K562 (cell line): ENCODE results near the gene PRR29. TPM values are rescaled to one million over a fixed set of nuclear protein-coding genes. Genes with fewer than 3 reads are reported as not detected.

Experiments
- ATAC-seq: fragments of 200-7000 bp; cut with Tn5 transposase; 3 replicates; pipeline ENCODE4 v1.9.1; 2020; ENCODE audit warnings: moderate library complexity
- BruUV-seq: library from RNA; stranded (reverse); fragments of 400-500 nt; replicated peaks from 2 replicates; lab custom pipeline; 2021; lab: Mats Ljungman, UMichigan
- CTCF ChIA-PET: fragments of 300-600 bp; formaldehyde crosslinking; extraction: SDS; loops from one replicate; lab custom pipeline; 2021; ENCODE audit warnings: low intra/inter-chr PET ratio; lab: Yijun Ruan, JAX
- POLR2A ChIA-PET: fragments of 300-600, 350-650 bp; sonication (Branson Sonifier 250); formaldehyde crosslinking; extraction: SDS; loops from one replicate; lab custom pipeline; 2021; ENCODE audit warnings: antibody characterized with exemption, inconsistent platforms; lab: Yijun Ruan, JAX
- DNase-seq, 4 experiments: peaks; one replicate each; pipeline versions ENCODE4 v3.0.0 to v3.0.0-alpha.2; 2011 to 2018; ENCODE audit warnings: low spot score in 3 of 4, mixed read lengths in 3 of 4; ENCODE audit errors: extremely low read depth in 1 of 4
- FAIRE-seq: peaks from 2 replicates; lab custom pipeline; 2011; peaks lifted over from hg19 to GRCh38; lab: Jason Lieb, UNC
- H2AFZ ChIP-seq: 2 replicates; pipeline ENCODE4 v1.6.0; 2011; ENCODE audit warnings: low read depth, low read length, control low read depth, inconsistent platforms
- H3K27ac ChIP-seq: fragments of 200-600 bp; 3 replicates; pipeline ENCODE4 v1.8.0; 2011; ENCODE audit warnings: low read depth, mild to moderate bottlenecking, control low read depth, inconsistent platforms, low read length, moderate library complexity, mixed read lengths; ENCODE audit errors: extremely low read depth
- H3K27me3 ChIP-seq, 2 experiments: fragments of 300-600 bp in 1 of 2; 2 replicates in 1 of 2; 3 replicates in 1 of 2; pipeline versions ENCODE4 v1.6.0 to v1.8.0; 2011; ENCODE audit warnings: inconsistent platforms in 2 of 2, low read length in 2 of 2, mild to moderate bottlenecking in 1 of 2, mixed read lengths in 1 of 2, moderate library complexity in 1 of 2; ENCODE audit not compliant: control insufficient read depth in 2 of 2, insufficient read depth in 2 of 2
- H3K36me3 ChIP-seq: fragments of 300-600 bp; 3 replicates; pipeline ENCODE4 v1.8.0; 2011; ENCODE audit warnings: mild to moderate bottlenecking, low read length, inconsistent platforms; ENCODE audit not compliant: control insufficient read depth, insufficient read depth
- H3K4me1 ChIP-seq, 2 experiments: fragments of 200-600 bp in 1 of 2; replicated peaks in 1 of 2; 2 replicates in 1 of 2; 3 replicates in 1 of 2; pipeline versions ENCODE4 v1.5.1 to v1.8.0; 2011; ENCODE audit warnings: inconsistent platforms in 2 of 2, low read length in 2 of 2, mild to moderate bottlenecking in 1 of 2, mixed read lengths in 1 of 2, moderate library complexity in 1 of 2; ENCODE audit not compliant: control insufficient read depth in 2 of 2, insufficient read depth in 2 of 2
- H3K4me2 ChIP-seq: 2 replicates; pipeline ENCODE4 v1.6.1; 2011; ENCODE audit warnings: low read length, control low read depth, inconsistent platforms, mixed read lengths; ENCODE audit not compliant: insufficient read depth
- H3K4me3 ChIP-seq: fragments of 200-600 bp; sonication (generic), shearing (Covaris generic); 2 replicates; pipeline ENCODE4 v1.5.1; 2016; ENCODE audit warnings: control low read depth, inconsistent platforms
- H3K79me2 ChIP-seq: fragments of 200-600 bp; 3 replicates; pipeline ENCODE4 v1.8.0; 2011; ENCODE audit warnings: low read length, inconsistent platforms; ENCODE audit not compliant: control insufficient read depth, insufficient read depth
- H3K9ac ChIP-seq, 2 experiments: 2 replicates each; pipeline versions ENCODE4 v1.6.0 to v1.6.1; 2011; ENCODE audit warnings: low read depth in 2 of 2, low read length in 2 of 2, control low read depth in 1 of 2, inconsistent platforms in 1 of 2, mild to moderate bottlenecking in 1 of 2, mixed read lengths in 1 of 2; ENCODE audit not compliant: insufficient read depth in 1 of 2
- H3K9me1 ChIP-seq: one replicate; pipeline ENCODE4 v1.6.0; 2011; ENCODE audit warnings: inconsistent platforms, mild to moderate bottlenecking, low read length, moderate library complexity; ENCODE audit not compliant: control insufficient read depth, insufficient read depth
- H3K9me3 ChIP-seq: replicated peaks from 2 replicates; pipeline ENCODE4 v1.5.1; 2011; ENCODE audit warnings: low read depth, low read length, inconsistent platforms; ENCODE audit not compliant: control insufficient read depth, insufficient read depth
- H4K20me1 ChIP-seq: replicated peaks from 2 replicates; pipeline ENCODE4 v1.6.1; 2011; ENCODE audit warnings: low read length, inconsistent platforms, mixed read lengths; ENCODE audit not compliant: control insufficient read depth, insufficient read depth
- ARID3B ChIP-seq: fragments of 250-450 bp; sonication (Bioruptor Pico); IDR thresholded peaks from 2 replicates; pipeline ENCODE4 v1.4.0; 2020; ENCODE audit warnings: borderline replicate concordance
- CHD7 ChIP-seq: fragments of 200-600 bp; sonication (generic); IDR thresholded peaks from one replicate; pipeline ENCODE4 v1.6.1; 2012; ENCODE audit warnings: mild to moderate bottlenecking, low read depth, low read length, inconsistent platforms
- HDAC2 ChIP-seq: fragments of 450-650 bp; IDR thresholded peaks from 2 replicates; pipeline ENCODE4 v1.6.1; 2016; ENCODE audit warnings: mild to moderate bottlenecking
- LARP7 ChIP-seq: fragments of 450-650 bp; IDR thresholded peaks from 2 replicates; pipeline ENCODE4 v1.6.1; 2016
- SP2 ChIP-seq: IDR thresholded peaks from 2 replicates; pipeline ENCODE4 v1.6.1; 2011; ENCODE audit warnings: mild to moderate bottlenecking, low read depth, low read length, moderate library complexity; ENCODE audit not compliant: poor library complexity, severe bottlenecking; ENCODE audit errors: extremely low read depth
- TAF15 ChIP-seq: fragments of 200-400 bp; formaldehyde crosslinking; IDR thresholded peaks from 2 replicates; pipeline ENCODE4 v1.6.1; 2017; ENCODE audit warnings: mild to moderate bottlenecking, low read depth, low read length, moderate library complexity
- ZFP1 ChIP-seq: fragments of 450-650 bp; formaldehyde crosslinking; IDR thresholded peaks from 2 replicates; pipeline ENCODE4 v1.4.0; 2020; ENCODE audit warnings: mild to moderate bottlenecking, mixed read lengths
- WGBS: fragments of 100-300 bp; shearing (Covaris generic); methylation state at CpG from one replicate; pipeline ENCODE4 v1.1.6; 2016; ENCODE audit warnings: low coverage, mixed read lengths; ENCODE audit not compliant: insufficient coverage; ENCODE audit errors: missing lambda C conversion rate; 5-methylcytosine and 5-hydroxymethylcytosine counted together
- in situ Hi-C: fragments of 300-500 bp; cut with MboI; formaldehyde crosslinking; loops from 4 replicates; pipeline ENCODE4 v1.15.0; 2018; ENCODE audit warnings: inconsistent platforms, mixed read lengths
- intact Hi-C: fragments of 100-400 bp; cut with micrococcal nuclease; formaldehyde crosslinking; loops from 2 replicates; pipeline ENCODE4 v1.14.2; 2022
- polyA plus RNA-seq, 8 experiments: library from polyadenylated mRNA; depleted of rRNA in 4 of 8; stranded (reverse) in 5 of 8; unstranded in 3 of 8; fragments of >200 nt; fragmentation: Nextera tagmentation in 2 of 8; fragmentation: Illumina TruSeq in 1 of 8; extraction: Ambion mirVana in 2 of 8; extraction: Trizol in 1 of 8; gene quantifications; 2 replicates each; pipeline versions ENCODE4 v1.2.1 to v1.2.3, GENCODE V29; 2011 to 2014; ENCODE audit warnings: inconsistent platforms in 1 of 8, missing spikeins in 1 of 8
- total RNA-seq, 7 experiments: library from RNA; depleted of rRNA in 6 of 7; stranded (reverse); fragments of >200 nt in 6 of 7; fragmentation: Illumina TruSeq in 2 of 7; extraction: Trizol in 2 of 7; gene quantifications; 2 replicates each; pipeline versions ENCODE4 v1.2.1 to v1.2.3, GENCODE V29; 2011 to 2021; ENCODE audit warnings: low replicate concordance in 1 of 7

PRR29 gene
- total and polyA plus RNA-seq, 9 of the 15 experiments (the other 6 are each of a cell fraction or from before 2014, with no cell fraction given): 0.08 to 0.58 (median 0.15) TPM; not detected in 5

GRCh38 chr17:63972796-63973195 lies 25.4 kb upstream of the PRR29 start, which contains the start of gene SCN4A:
SCN4A (minus strand) TSS chr17:63972918; CDS start chr17:63972841, 77 bp downstream.
- DNase-seq: no peak
- Histone ChIP-seq H3K27ac (no peak within 1 kb of the TSS), H3K36me3 (no peaks in the 10 kb centered on the region), H3K4me2 (no peak within 1 kb of the TSS), H4K20me1 (no peaks in the 10 kb centered on the region), H3K9me3 (no peaks in the 10 kb centered on the region), H3K4me1 (peaks cover 9 to 24% of the 10 kb centered on the region in 2 experiments; a peak in 4 of 5 replicates), H3K27me3 (peaks cover 2 to 33% of the 10 kb centered on the region in 2 experiments; a peak in 4 of 5 replicates), H3K9me1 (no peaks in the 10 kb centered on the region), H3K79me2 (no peaks in the 10 kb centered on the region), H3K9ac (peak within 1 kb of the TSS in 1 of 2 experiments; percentile 42; a peak in 1 of 4 replicates), H3K4me3 (no peak within 1 kb of the TSS), H2AFZ (no peak within 1 kb of the TSS)
- in situ Hi-C loops (no loop called here), intact Hi-C loops (no loop called here)
- ATAC-seq: no peak
- BruUV-seq: no TSS peak
- ChIA-PET CTCF (no interaction called here), POLR2A (no interaction called here)
- no peak for FAIRE-seq
- WGBS: 30% methylated on average over 14 of the region's 14 CpGs
- TF ChIP-seq SP2 (no peak), ARID3B (CRISPR knock-in tag) (no peak), LARP7 (no peak), CHD7 (no peak), ZFP1 (CRISPR knock-in tag) (no peak), HDAC2 (no peak), TAF15 (no peak)
